GM18511 (cell line): Measurements from ENCODE around the gene PRR15.
"Not testable (repeated sequence)": the region's sequence is repeated elsewhere in the genome, so short reads cannot be mapped to it uniquely, and the experiment has no call there.

Source experiments
- ATAC-seq: cut with Tn5 transposase; IDR thresholded peaks from one replicate; pipeline ENCODE4 v1.9.1; 2021; ENCODE audit warnings: mild to moderate bottlenecking, moderate library complexity; ENCODE audit not compliant: unreplicated experiment

The PRR15 gene, protein sequence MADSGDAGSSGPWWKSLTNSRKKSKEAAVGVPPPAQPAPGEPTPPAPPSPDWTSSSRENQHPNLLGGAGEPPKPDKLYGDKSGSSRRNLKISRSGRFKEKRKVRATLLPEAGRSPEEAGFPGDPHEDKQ

DNA sequence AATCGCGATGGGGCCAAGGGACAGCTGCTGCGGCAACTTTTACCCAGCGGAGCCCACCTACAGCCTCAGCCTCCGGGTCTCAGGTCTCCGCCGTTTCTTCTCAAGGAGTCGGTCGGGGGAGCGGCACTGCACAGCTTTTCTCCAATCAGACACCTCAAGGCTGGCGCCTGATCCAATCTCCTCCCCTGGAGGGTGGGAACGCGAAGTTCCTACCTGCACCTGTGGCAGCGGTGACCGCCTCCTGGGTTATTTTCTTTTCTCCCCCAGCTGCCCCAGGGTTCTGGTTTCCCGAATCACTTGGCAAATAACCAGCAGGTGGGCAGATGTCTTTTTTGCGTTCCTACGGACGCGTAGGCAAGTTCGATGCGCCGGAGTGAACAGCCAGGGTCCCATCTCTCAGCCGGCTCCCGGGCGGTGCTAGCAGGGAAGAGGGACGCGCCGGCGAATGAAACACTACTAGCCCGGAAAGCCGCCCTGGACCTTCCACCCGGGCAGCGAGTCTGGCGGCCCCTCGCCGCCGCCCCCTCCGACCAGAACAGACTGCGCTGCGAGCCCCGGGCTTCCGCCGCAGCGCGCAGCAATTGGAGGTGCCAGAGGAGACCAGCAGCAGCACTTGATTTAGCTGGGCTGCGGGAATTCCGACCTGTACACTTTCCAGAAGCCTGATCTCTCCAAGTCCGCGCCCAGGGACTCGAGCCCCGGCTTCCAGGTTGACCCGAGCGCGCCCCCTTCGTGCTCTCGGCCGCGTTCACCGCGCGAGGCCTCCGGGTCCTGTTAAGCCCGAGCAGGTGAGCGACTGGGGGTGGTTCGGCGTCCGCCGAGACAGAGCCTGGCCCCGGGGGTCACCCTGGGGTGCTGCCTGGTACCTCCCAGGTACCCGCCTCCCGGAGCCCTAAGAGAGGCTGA lies at the start of gene PRR15:
Gene PRR15, plus strand, starts transcription at position 246 of the 906 bp plus-strand sequence. CDS start 2,495 bp downstream, outside the sequence.
- ATAC-seq, result no peak

- no peak for ATAC-seq
Measured at GRCh38 chr7:29516491-29516890, 47.1 kb upstream of the PRR15 start.

- no peak for ATAC-seq
Measured at GRCh38 chr7:29518616-29519015, 45.0 kb upstream of the PRR15 start.

DNA sequence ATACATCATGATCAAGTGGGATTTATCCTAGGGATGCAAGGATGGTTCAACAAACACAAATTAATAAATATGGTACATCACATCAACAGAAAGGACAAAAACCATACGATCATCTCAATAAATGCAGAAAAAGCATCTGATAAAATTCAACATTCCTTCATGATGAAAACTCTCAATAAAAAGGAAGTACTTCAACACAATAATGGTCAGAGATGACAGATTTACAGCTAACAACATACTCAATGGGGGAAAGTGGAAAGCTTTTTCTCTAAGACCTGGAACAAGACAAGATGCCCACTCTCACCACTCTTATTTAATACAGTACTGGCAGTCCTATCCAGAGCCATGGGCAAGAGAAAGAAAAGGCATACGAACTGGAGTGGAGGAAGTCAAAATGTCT lies 39.9 kb upstream of the PRR15 start:
- ATAC-seq, result no peak

GRCh38 chr7:29527505-29528108 lies 36.0 kb upstream of the PRR15 start:
- no peak for ATAC-seq

- ATAC-seq, result not testable (repeated sequence)
Measured at GRCh38 chr7:29528526-29528925, 35.1 kb upstream of the PRR15 start.

DNA sequence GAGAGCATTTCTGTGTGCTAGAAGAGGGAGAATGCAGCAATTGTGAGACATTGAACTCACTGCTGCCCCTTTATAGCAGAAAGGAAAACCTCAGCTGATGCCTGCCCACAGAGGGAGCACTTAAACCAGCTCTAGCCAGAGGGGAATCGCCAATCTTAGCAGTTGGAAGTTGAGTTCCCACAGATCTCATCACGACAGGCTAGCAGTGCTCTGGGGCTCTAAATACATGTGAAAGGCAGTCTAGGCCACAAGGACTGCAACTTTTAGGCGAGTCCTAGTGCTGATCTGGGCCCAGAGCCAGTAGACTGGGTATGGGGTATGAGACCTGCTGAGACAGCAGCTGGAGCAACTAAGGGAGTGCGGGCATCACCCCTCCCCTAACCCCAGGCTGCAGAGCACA lies 25.2 kb upstream of the PRR15 start:
- ATAC-seq, result no peak

DNA sequence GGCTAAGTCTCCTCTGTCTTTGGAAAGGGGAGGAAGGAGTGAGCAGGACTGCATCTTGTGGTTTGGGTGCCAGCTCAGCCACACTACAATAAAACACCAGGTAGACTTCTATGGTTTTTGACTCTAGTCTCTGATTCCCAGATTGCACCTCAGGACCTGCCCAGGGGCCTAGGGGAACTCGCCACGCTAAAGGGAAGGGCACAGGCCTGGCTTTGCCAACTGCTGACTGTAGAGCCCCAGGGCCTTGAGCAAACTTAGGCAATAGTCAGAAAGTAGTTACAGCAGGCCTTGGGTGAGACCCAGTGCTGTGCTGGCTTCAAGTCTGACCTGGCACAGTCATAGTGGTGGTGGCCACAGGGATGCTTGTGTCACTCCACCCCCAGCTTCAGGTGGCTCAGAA lies 24.2 kb upstream of the PRR15 start:
- ATAC-seq, result no peak

GRCh38 chr7:29547421-29547820 lies 16.2 kb upstream of the PRR15 start:
- ATAC-seq, result no peak

DNA sequence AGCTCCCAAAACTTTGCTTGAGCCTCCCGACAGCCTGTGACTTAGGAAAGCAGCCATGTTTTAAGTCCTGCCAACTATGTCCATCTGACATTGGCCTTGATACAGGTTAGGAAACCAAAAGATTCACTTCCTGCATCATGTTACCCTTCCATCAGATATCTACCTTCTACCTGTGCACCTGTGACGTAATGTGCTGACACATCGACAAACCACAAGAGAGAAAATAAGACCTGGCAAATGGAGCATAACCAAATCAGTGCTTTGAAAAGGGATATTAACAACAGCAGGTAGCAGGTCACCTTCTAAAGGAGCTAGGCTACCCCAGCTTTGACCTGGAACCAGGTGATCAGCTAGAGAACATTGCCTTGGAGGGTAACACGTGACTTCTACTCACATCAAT lies 14.8 kb upstream of the PRR15 start:
- ATAC-seq, result no peak

- ATAC-seq, result no peak
Measured at GRCh38 chr7:29552392-29552791, 11.2 kb upstream of the PRR15 start.

GRCh38 chr7:29555061-29555460 lies 8.6 kb upstream of the PRR15 start:
- ATAC-seq, result no peak

DNA sequence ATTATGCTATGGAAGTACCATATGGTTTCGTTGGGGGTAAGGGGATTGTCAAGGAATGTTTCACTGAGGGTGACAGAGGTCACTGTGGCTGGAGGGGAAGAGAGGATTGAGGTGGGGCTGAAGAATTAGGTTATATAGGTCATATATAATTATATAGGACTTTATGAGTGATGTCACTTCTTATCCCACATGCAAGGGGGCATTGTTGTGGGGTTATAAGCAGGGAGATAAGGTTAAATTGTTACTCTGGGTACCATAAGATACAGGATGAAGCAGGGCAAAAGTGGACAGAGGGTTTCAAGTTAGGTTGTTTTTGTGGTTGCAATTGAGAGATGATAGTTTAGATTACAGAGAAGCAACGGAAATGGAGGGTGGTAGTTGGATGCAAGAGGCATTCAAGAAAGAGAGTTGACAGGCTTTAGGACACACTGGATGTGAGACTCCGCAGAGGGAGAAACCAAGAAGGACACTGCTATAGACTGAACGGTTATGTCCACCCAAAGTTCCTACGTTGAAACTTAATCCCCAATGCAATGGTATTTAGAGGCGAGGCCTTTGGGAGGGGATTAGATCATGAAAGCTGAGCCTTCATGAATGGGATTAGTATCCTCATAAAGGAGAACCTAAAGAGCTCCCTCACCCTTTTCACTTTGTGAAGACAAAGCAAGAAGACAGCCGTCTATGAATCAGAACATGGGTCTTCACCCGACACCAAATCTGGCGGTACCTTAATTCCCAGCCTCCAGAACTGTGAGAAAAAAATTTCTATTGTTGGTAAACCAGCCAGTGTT lies 7.0 kb upstream of the PRR15 start:
- no peak for ATAC-seq

DNA sequence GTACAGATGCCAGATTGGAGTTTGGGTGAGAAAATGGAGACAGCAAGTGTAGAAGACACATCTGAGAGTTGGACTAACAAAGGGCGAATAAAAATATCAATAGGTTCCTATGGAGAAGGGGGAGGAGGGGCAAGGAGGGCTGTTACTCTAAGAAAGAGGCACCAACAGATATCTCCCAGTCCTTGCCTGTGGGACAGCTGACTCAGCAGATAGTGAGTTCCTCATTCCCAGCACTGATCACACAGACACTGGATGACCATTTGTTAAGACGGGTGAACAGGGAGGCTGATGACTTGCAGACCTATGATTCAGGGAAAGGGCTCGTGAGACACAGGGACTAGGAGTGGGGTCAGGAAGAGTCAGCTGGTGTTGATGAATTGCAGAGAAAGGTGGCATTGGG lies 5.7 kb upstream of the PRR15 start:
- ATAC-seq, result no peak

- no peak for ATAC-seq
Measured at GRCh38 chr7:29561271-29561670, 2.4 kb upstream of the PRR15 start.

DNA sequence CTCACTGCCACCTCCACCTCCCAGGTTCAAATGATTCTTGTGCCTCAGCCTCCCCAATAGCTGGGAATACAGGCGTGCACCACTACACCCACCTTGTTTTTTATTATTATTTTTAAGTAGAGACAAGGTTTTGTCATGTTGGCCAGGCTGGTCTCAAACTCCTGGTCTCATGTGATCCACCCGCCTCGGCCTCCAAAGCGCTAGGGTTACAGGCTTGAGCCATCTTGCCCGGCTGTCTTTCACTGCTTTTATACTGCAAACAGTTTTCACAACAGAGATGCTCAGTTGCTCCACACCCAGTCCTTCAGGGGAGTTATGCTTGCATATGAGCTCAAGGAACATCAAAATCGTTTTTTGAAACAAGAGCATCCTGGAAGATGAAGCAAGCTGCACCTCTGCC lies 1.3 kb upstream of the PRR15 start:
- no peak for ATAC-seq

- no peak for ATAC-seq
Measured at GRCh38 chr7:29564496-29565223, 1.0 kb downstream of the PRR15 start.

DNA sequence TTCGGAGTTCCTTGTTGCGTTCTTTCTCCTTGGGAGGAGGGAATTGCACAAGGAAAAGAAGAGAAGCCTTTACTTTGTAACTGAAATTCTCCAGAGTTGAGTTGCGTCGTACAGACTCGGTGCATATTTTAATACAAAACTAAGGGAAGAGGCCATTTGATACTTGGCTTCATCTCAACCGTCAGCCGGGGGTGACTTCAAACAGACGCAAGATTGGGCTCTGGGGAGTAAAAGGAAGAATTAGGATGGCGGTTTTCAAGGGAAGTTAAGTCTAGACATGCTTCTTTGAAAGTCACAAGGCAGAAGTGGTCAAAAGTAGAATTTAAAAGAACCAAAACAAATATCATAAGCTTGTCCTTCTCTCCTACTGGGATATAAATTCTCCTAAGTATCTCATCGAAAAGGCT lies 1.6 kb downstream of the PRR15 start:
- no peak for ATAC-seq

- ATAC-seq, result no peak
Measured at GRCh38 chr7:29565634-29565981, 2.0 kb downstream of the PRR15 start.

DNA sequence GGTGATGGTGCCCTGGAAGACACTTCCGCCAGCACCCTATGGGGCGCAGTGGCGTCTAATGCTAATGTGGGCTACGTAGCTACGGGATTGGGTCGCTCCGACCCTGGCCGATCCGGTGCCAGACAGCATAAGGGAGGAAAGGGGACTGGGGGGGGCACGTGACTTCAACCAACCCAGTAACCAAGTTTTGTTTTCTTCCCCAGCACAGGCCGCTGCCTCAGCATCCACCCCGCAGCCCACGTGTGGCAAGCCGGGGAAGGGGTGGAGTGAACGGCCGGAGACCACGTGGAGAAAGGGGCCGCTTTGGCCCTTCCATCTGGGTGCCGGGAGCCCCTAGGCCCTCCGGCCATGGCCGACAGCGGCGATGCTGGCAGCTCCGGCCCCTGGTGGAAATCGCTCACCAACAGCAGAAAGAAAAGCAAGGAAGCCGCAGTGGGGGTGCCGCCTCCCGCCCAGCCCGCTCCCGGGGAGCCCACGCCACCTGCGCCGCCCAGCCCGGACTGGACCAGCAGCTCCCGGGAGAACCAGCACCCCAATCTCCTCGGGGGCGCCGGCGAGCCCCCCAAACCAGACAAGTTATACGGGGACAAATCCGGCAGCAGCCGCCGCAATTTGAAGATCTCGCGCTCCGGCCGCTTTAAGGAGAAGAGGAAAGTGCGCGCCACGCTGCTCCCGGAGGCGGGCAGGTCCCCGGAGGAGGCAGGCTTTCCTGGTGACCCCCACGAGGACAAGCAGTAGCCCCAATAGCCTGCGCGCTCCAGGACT lies 2.5 kb downstream of the PRR15 start:
- ATAC-seq, result no peak
